Cardiac fibroblast (primary cell): ENCODE results near the gene MYO16.
"Not testable (repeated sequence)": the region's sequence is repeated elsewhere in the genome, so short reads cannot be mapped to it uniquely, and the experiment has no call there.

ENCODE experiments used
- DNase-seq, 2 donors: peaks; one replicate each; pipeline versions ENCODE4 v3.0.0 to v3.0.0-alpha.2; 2010; ENCODE audit warnings: low read depth in 2 of 2
- H3K4me3 ChIP-seq, 2 donors: replicated peaks in 1 of 2; 1 replicate in 1 of 2; 2 replicates in 1 of 2; pipeline ENCODE4 v1.5.1; 2011; ENCODE audit warnings: low read depth in 2 of 2, low read length in 2 of 2, mild to moderate bottlenecking in 2 of 2, moderate library complexity in 1 of 2
- CTCF ChIP-seq: IDR thresholded peaks from one replicate; pipeline ENCODE4 v1.5.1; 2011; ENCODE audit warnings: low read depth, mild to moderate bottlenecking, low read length, inconsistent platforms

Gene MYO16

GRCh38 chr13:108780706-108781105 lies 151.3 kb downstream of the MYO16 start:
- no peak overlapping the region for H3K4me3 ChIP-seq
- DNase-seq, result no peak
- no peak for TF ChIP-seq CTCF

- DNase-seq, result no peak
- TF ChIP-seq CTCF, result no peak
- H3K4me3 ChIP-seq, result no peak overlapping the region
These were observed 151.9 kb downstream of the MYO16 start for GRCh38 chr13:108781312-108781711.

GRCh38 chr13:108782480-108782879 lies 153.1 kb downstream of the MYO16 start:
- not testable (repeated sequence) for H3K4me3 ChIP-seq, DNase-seq

GRCh38 chr13:108785844-108786243 lies 156.4 kb downstream of the MYO16 start:
- H3K4me3 ChIP-seq, result no peak overlapping the region
- no peak for TF ChIP-seq CTCF
- DNase-seq, result no peak

GRCh38 chr13:108786456-108787200 lies 157.2 kb downstream of the MYO16 start:
- no peak for TF ChIP-seq CTCF
- no peak overlapping the region for H3K4me3 ChIP-seq
- DNase-seq, result no peak

GRCh38 chr13:108787700-108788414 lies 158.4 kb downstream of the MYO16 start:
- no peak for TF ChIP-seq CTCF
- H3K4me3 ChIP-seq, result no peak overlapping the region
- no peak for DNase-seq

- no peak for TF ChIP-seq CTCF
- no peak overlapping the region for H3K4me3 ChIP-seq
- no peak for DNase-seq
These were observed 160.1 kb downstream of the MYO16 start for GRCh38 chr13:108789476-108789875.
